Glutamatergic neuron (in vitro differentiated cells): ENCODE results near the gene COG8. TPM values are rescaled to one million over a fixed set of nuclear protein-coding genes. Genes with fewer than 3 reads are reported as not detected.

Source experiments
- DNase-seq: peaks from one replicate; pipeline ENCODE4 v3.0.0; 2022
- H3K27ac Mint-ChIP-seq: one replicate; pipeline ENCODE4 v1.8.0; 2020; ENCODE audit warnings: mild to moderate bottlenecking, mixed read lengths, inconsistent platforms; ENCODE audit not compliant: unreplicated experiment
- H3K27me3 Mint-ChIP-seq: one replicate; pipeline ENCODE4 v1.8.0; 2020; ENCODE audit warnings: mild to moderate bottlenecking, moderate library complexity, mixed read lengths, inconsistent platforms; ENCODE audit not compliant: unreplicated experiment
- H3K36me3 Mint-ChIP-seq: one replicate; pipeline ENCODE4 v1.8.0; 2020; ENCODE audit warnings: mild to moderate bottlenecking, mixed read lengths, inconsistent platforms; ENCODE audit not compliant: unreplicated experiment
- H3K4me1 Mint-ChIP-seq: one replicate; pipeline ENCODE4 v1.8.0; 2020; ENCODE audit warnings: mild to moderate bottlenecking, low read depth, mixed read lengths, inconsistent platforms; ENCODE audit not compliant: unreplicated experiment
- H3K4me3 Mint-ChIP-seq: one replicate; pipeline ENCODE4 v1.8.0; 2020; ENCODE audit warnings: mild to moderate bottlenecking, mixed read lengths, inconsistent platforms; ENCODE audit not compliant: unreplicated experiment
- H3K9me3 Mint-ChIP-seq: one replicate; pipeline ENCODE4 v1.8.0; 2020; ENCODE audit warnings: mild to moderate bottlenecking, moderate library complexity, mixed read lengths, inconsistent platforms; ENCODE audit not compliant: unreplicated experiment
- CTCF ChIP-seq: fragments of 200-600 bp; sonication (generic); IDR thresholded peaks from one replicate; pipeline ENCODE4 v1.5.0; 2021; ENCODE audit not compliant: partially characterized antibody, unreplicated experiment
- total RNA-seq: library from RNA; stranded (reverse); fragmentation: NEBNext Ultra II Directional; extraction: Animal tissue kit (Norgen Biotek cat#: 25700); gene quantifications from one replicate; pipeline ENCODE4 v1.2.1, GENCODE V29; 2021; ENCODE audit not compliant: unreplicated experiment

The COG8 gene
- total RNA-seq, 1 donor from 2014 or later: 51.2 TPM

- no peak overlapping the region for H3K4me3 Mint-ChIP-seq
- H3K27me3 Mint-ChIP-seq: no peaks in the 10 kb centered on the region
- peaks cover 2% of the 10 kb centered on the region for H3K9me3 Mint-ChIP-seq
- H3K36me3 Mint-ChIP-seq: no peaks in the 10 kb centered on the region
- DNase-seq: no peak
- no peaks in the 10 kb centered on the region for H3K4me1 Mint-ChIP-seq
- no peak for TF ChIP-seq CTCF
- no peak overlapping the region for H3K27ac Mint-ChIP-seq
These were observed 54.1 kb downstream of the COG8 start for GRCh38 chr16:69285240-69285639.

- Mint-ChIP-seq H3K9me3 (peaks cover 2% of the 10 kb centered on the region), H3K36me3 (no peaks in the 10 kb centered on the region), H3K27me3 (no peaks in the 10 kb centered on the region), H3K4me3 (no peak overlapping the region), H3K27ac (no peak overlapping the region), H3K4me1 (no peaks in the 10 kb centered on the region)
- no peak for TF ChIP-seq CTCF
- no peak for DNase-seq
These were observed 55.5 kb downstream of the COG8 start for GRCh38 chr16:69283851-69284250.

- H3K4me1 Mint-ChIP-seq: no peaks in the 10 kb centered on the region
- H3K27me3 Mint-ChIP-seq: no peaks in the 10 kb centered on the region
- DNase-seq: no peak
- no peak overlapping the region for H3K27ac Mint-ChIP-seq
- peaks cover 2% of the 10 kb centered on the region for H3K9me3 Mint-ChIP-seq
- no peak for TF ChIP-seq CTCF
- H3K36me3 Mint-ChIP-seq: no peaks in the 10 kb centered on the region
- no peak overlapping the region for H3K4me3 Mint-ChIP-seq
These were observed 62.0 kb downstream of the COG8 start for GRCh38 chr16:69277413-69277812.

Other genes starting within 250 kb of the COG8 start
- gene HAS3, start 233.9 kb downstream of the COG8 start, total RNA-seq: 0.42 TPM
- gene CHTF8, start 207.0 kb downstream of the COG8 start, total RNA-seq: 116 TPM
- gene UTP4, start 206.9 kb downstream of the COG8 start, total RNA-seq: 70.7 TPM
- 26.8 TPM for gene SNTB2, start 152.4 kb downstream of the COG8 start, total RNA-seq
- 38.9 TPM for gene VPS4A, start 28.2 kb downstream of the COG8 start, total RNA-seq
- 12.0 TPM for gene PDF, start 9.0 kb downstream of the COG8 start, total RNA-seq
- 19.6 TPM for gene NIP7, start 208 bp upstream of the COG8 start, total RNA-seq
- gene TMED6, start 12.2 kb upstream of the COG8 start, total RNA-seq: not detected
- 31.8 TPM for gene TERF2, start 46.4 kb upstream of the COG8 start, total RNA-seq
- 124 TPM for gene CYB5B, start 85.1 kb upstream of the COG8 start, total RNA-seq
- gene NFAT5, start 226.4 kb upstream of the COG8 start, total RNA-seq: 26.3 TPM